Mesothelial cell of epicardium (in vitro differentiated cells): ENCODE data around the gene OR8B4. TPM values are rescaled to one million over a fixed set of nuclear protein-coding genes. Genes with fewer than 3 reads are reported as not detected.
"Not testable (repeated sequence)": the region's sequence is repeated elsewhere in the genome, so short reads cannot be mapped to it uniquely, and the experiment has no call there.

Source experiments
- DNase-seq, 2 experiments: peaks; one replicate each; pipeline ENCODE4 v3.0.0; 2021; ENCODE audit warnings: low spot score in 2 of 2; ENCODE audit not compliant: unreplicated experiment in 2 of 2
- H3K27ac Mint-ChIP-seq: 2 replicates; pipeline ENCODE4 v1.8.0; 2021; ENCODE audit warnings: mixed read lengths
- H3K27me3 Mint-ChIP-seq: 2 replicates; pipeline ENCODE4 v1.8.0; 2021; ENCODE audit warnings: low read depth, mixed read lengths
- H3K36me3 Mint-ChIP-seq: 2 replicates; pipeline ENCODE4 v1.8.0; 2021; ENCODE audit warnings: mixed read lengths
- H3K4me1 Mint-ChIP-seq: 2 replicates; pipeline ENCODE4 v1.8.0; 2021; ENCODE audit warnings: mixed read lengths
- H3K4me3 Mint-ChIP-seq: 2 replicates; pipeline ENCODE4 v1.8.0; 2021; ENCODE audit warnings: mild to moderate bottlenecking, moderate library complexity, mixed read lengths
- H3K9me3 Mint-ChIP-seq: 2 replicates; pipeline ENCODE4 v1.8.0; 2021; ENCODE audit warnings: mixed read lengths
- total RNA-seq: library from RNA; stranded (reverse); gene quantifications from 3 replicates; pipeline ENCODE4 v1.2.1, GENCODE V29; 2021
- TF ChIP-seq, protein P1 (sequence below): fragments of 200-600 bp; sonication (generic); IDR thresholded peaks from one replicate; pipeline ENCODE4 v1.5.0; 2021; ENCODE audit warnings: antibody characterized with exemption; ENCODE audit not compliant: unreplicated experiment

The OR8B4 gene
- total RNA-seq, 1 donor from 2014 or later = not detected

GRCh38 chr11:124405581-124405980, 19.1 kb downstream of the OR8B4 start:
- Mint-ChIP-seq H3K4me1 (no peaks in the 10 kb centered on the region), H3K4me3 (no peak overlapping the region), H3K27ac (no peak overlapping the region), H3K9me3 (peaks cover 6% of the 10 kb centered on the region), H3K36me3 (no peaks in the 10 kb centered on the region), H3K27me3 (peaks cover 41% of the 10 kb centered on the region)
- DNase-seq = no peak
- TF ChIP-seq, protein P1, sequence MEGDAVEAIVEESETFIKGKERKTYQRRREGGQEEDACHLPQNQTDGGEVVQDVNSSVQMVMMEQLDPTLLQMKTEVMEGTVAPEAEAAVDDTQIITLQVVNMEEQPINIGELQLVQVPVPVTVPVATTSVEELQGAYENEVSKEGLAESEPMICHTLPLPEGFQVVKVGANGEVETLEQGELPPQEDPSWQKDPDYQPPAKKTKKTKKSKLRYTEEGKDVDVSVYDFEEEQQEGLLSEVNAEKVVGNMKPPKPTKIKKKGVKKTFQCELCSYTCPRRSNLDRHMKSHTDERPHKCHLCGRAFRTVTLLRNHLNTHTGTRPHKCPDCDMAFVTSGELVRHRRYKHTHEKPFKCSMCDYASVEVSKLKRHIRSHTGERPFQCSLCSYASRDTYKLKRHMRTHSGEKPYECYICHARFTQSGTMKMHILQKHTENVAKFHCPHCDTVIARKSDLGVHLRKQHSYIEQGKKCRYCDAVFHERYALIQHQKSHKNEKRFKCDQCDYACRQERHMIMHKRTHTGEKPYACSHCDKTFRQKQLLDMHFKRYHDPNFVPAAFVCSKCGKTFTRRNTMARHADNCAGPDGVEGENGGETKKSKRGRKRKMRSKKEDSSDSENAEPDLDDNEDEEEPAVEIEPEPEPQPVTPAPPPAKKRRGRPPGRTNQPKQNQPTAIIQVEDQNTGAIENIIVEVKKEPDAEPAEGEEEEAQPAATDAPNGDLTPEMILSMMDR = no peak

DNA sequence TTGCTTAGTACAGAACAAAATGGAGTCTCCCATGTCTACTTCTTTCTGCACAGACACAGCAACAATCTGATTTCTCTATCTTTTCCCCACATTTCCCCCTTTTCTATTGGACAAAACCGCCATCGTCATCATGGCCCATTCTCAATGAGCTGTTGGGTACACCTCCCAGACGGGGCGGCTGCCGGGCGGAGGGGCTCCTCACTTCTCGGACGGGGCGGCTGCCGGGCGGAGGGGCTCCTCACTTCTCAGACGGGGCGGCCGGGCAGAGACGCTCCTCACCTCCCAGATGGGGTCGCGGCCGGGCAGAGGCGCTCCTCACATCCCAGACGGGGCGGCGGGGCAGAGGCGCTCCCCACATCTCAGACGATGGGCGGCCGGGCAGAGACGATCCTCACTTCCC, 21.5 kb downstream of the OR8B4 start:
- H3K36me3 Mint-ChIP-seq, H3K9me3 Mint-ChIP-seq, H3K4me1 Mint-ChIP-seq, H3K27ac Mint-ChIP-seq, DNase-seq, H3K4me3 Mint-ChIP-seq: not testable (repeated sequence)
- H3K27me3 Mint-ChIP-seq = peaks cover 19% of the 10 kb centered on the region

DNA sequence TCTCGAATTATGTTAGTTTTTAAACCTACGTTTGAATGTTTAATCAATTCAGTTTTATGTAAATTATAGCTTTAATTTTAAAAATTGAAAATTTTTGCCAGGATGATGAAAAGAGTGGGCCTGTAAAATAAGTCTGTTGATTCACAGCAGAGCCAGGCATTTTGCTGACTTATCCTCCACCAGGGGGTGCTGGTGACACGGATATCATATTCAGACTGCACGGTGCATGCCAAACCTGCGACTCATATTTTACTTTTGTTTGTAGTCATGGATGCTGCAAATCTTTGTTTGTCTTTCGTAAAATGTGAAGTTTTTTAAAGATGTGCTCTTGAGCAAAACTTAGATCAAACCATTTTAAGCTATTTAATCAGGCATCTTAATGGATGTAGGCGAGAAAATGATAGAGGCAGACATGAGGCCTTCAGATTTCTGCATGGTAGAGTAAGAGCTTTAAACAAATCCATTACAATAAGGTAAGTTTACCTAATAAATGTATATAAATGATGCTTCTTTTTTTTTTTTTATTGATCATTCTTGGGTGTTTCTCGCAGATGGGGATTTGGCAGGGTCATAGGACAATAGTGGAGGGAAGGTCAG, 22.2 kb downstream of the OR8B4 start:
- TF ChIP-seq, protein P1 = peak; percentile 65
- H3K36me3 Mint-ChIP-seq = no peaks in the 10 kb centered on the region
- H3K27me3 Mint-ChIP-seq = peaks cover 14% of the 10 kb centered on the region
- DNase-seq = peak; percentile 21 to 49
- H3K4me1 Mint-ChIP-seq = no peaks in the 10 kb centered on the region
- no peak overlapping the region for H3K4me3 Mint-ChIP-seq
- peaks cover 6% of the 10 kb centered on the region for H3K9me3 Mint-ChIP-seq
- no peak overlapping the region for H3K27ac Mint-ChIP-seq

DNA sequence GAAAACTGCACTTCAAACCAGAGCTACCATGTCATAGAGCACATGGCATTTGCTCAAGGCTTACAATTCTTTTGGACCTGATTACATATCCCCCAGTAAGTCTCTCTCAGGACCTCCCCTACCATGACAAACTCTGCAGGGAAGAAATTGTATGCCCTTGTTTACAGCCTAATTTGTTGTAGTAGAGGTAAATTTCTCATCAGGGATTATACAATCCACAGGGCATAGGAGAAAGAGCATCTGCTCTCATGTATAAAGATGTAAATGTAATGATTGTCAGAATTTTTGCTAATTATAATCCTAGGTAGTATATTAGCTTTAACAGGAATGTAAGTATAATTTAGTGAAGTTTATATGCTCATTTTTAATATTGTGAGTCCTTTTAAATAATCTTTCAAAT, 25.7 kb downstream of the OR8B4 start, which contains the start of gene OR8B3:
Gene OR8B3, minus strand, starts transcription at position 101 of the 400 bp plus-strand sequence. CDS start 1,673 bp downstream, outside the sequence.
- no peak for DNase-seq
- TF ChIP-seq, protein P1 = no peak
- no peak within 1 kb of the TSS for H3K4me3 Mint-ChIP-seq
- H3K9me3 Mint-ChIP-seq = peaks cover 3% of the 10 kb centered on the region
- no peaks in the 10 kb centered on the region for H3K27me3 Mint-ChIP-seq
- H3K27ac Mint-ChIP-seq = no peak within 1 kb of the TSS
- H3K4me1 Mint-ChIP-seq = no peaks in the 10 kb centered on the region
- H3K36me3 Mint-ChIP-seq = no peaks in the 10 kb centered on the region

- H3K27me3 Mint-ChIP-seq, H3K9me3 Mint-ChIP-seq, H3K27ac Mint-ChIP-seq, DNase-seq, H3K4me3 Mint-ChIP-seq, H3K36me3 Mint-ChIP-seq, H3K4me1 Mint-ChIP-seq: not testable (repeated sequence)
These were observed 27.8 kb downstream of the OR8B4 start for GRCh38 chr11:124396847-124397246.

GRCh38 chr11:124394408-124394807, 30.3 kb downstream of the OR8B4 start:
- H3K27ac Mint-ChIP-seq = no peak overlapping the region
- TF ChIP-seq, protein P1 = no peak
- H3K36me3 Mint-ChIP-seq = no peaks in the 10 kb centered on the region
- no peaks in the 10 kb centered on the region for H3K27me3 Mint-ChIP-seq
- H3K9me3 Mint-ChIP-seq = peaks cover 5% of the 10 kb centered on the region
- H3K4me1 Mint-ChIP-seq = no peaks in the 10 kb centered on the region
- H3K4me3 Mint-ChIP-seq = no peak overlapping the region
- no peak for DNase-seq

GRCh38 chr11:124384399-124384798, 40.3 kb downstream of the OR8B4 start, which contains the start of gene OR8B2:
TSS of gene OR8B2 (minus strand) at chr11:124384499. CDS start at chr11:124383343, 1,156 bp downstream.
- DNase-seq = no peak
- Mint-ChIP-seq H3K4me3 (no peak within 1 kb of the TSS), H3K4me1 (no peaks in the 10 kb centered on the region), H3K27ac (no peak within 1 kb of the TSS), H3K36me3 (no peaks in the 10 kb centered on the region), H3K9me3 (peaks cover 3% of the 10 kb centered on the region), H3K27me3 (no peaks in the 10 kb centered on the region)
- TF ChIP-seq, protein P1 = no peak

GRCh38 chr11:124382857-124383256, 41.8 kb downstream of the OR8B4 start:
- DNase-seq, H3K36me3 Mint-ChIP-seq, H3K4me1 Mint-ChIP-seq, H3K9me3 Mint-ChIP-seq, H3K27ac Mint-ChIP-seq, H3K27me3 Mint-ChIP-seq, H3K4me3 Mint-ChIP-seq: not testable (repeated sequence)
